Measurements from ENCODE around the gene CD8B. TPM values are rescaled to one million over a fixed set of nuclear protein-coding genes. Genes with fewer than 3 reads are reported as not detected.

The CD8B gene
- not detected in 2 replicates for total RNA-seq

GRCh38 chr2:86861628-86862379 is at the start of gene CD8B:
Gene CD8B (minus strand): TSS chr2:86861886. CDS start chr2:86861865, 21 bp downstream.

DNA sequence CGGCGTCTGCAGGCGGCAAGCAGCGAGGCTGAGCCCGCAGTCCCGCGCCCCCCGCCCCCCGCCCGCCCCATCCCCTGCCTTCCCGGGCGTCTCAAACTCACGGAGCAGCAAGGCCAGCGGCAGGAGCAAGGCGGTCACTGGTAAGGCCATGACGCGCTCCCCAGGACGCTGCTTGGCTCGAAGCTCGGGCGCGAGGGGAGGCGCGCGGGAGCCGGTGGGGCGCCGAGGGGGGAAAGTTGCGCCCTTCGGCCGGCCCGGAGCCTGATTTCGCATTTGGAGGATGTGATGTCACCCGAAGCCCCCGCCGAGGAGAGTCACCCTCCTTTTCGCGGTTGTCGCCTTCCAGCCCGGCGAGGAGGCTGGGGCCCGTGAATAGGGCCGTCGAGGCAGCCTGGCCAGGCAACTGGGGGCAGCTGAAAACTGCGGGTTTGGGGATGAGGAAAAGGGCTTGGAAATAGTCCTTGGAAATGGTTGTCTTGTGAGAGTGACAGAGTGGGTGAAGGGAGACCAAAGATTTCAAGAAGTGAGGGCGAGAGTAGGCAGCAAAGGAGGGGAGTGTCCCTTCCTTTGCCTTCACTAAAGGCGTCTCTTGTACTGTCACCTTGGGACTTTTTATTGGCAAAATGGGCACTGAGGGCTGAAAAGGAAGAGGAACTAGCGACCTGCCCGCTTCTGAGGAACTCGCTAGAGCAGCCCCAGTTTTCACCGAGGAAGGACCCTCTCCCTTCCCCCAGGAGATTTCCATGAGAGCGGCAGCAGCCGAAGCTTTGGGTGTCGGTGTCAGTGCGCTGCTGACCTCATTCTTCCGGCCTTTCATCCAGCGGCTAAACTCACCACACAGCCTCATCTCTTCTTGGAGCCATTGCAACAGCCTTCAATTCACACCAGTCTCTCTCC is 70.8 kb downstream of the CD8B start, which contains the start of gene CD8A:
Gene CD8A (minus strand): TSS at position 238 of the 897 bp plus-strand sequence. CDS start 88 bp downstream, at position 150.

Other genes starting within 250 kb of the CD8B start
- 15.3 and 23.3 TPM in 2 replicates for gene RNF103, start 238.0 kb downstream of the CD8B start, total RNA-seq
- 36.7 and 53.0 TPM in 2 replicates for gene RMND5A, start 141.6 kb downstream of the CD8B start, total RNA-seq
- not detected in 2 replicates for gene CD8A, start 71.0 kb downstream of the CD8B start, total RNA-seq
- gene RGPD1, start 80.2 kb upstream of the CD8B start, total RNA-seq = 0.32 and 1.2 TPM in 2 replicates
- 0.15 TPM in 1 of 2 replicates, not detected in the other for gene PLGLB1, start 160.0 kb upstream of the CD8B start, total RNA-seq

Data from epithelial cell of umbilical artery (primary cell).